Activated CD4-positive, alpha-beta memory T cell treated with anti-CD3 and anti-CD28 coated beads for 36 hours (primary cell): Measurements from ENCODE around the gene USP8. TPM values are rescaled to one million over a fixed set of nuclear protein-coding genes. Genes with fewer than 3 reads are reported as not detected.
"Not testable (repeated sequence)": the region's sequence is repeated elsewhere in the genome, so short reads cannot be mapped to it uniquely, and the experiment has no call there.

Experiments used
- CTCF ChIA-PET: fragments of 350-600 bp; sonication (Branson Sonifier 250); formaldehyde crosslinking; loops from one replicate; lab custom pipeline; 2021; ENCODE audit warnings: antibody characterized with exemption, inconsistent platforms; lab: Charles Lee
- POLR2A ChIA-PET: fragments of 350-600 bp; sonication (Branson Sonifier 250); formaldehyde crosslinking; loops from one replicate; lab custom pipeline; 2021; ENCODE audit warnings: antibody characterized with exemption; lab: Charles Lee
- DNase-seq: peaks from one replicate; pipeline ENCODE4 v3.0.0-alpha.2; 2020
- H3K27ac Mint-ChIP-seq: one replicate; pipeline ENCODE4 v1.8.0; 2021; ENCODE audit warnings: mixed read lengths
- H3K27me3 Mint-ChIP-seq: one replicate; pipeline ENCODE4 v1.8.0; 2021; ENCODE audit warnings: mixed read lengths
- H3K36me3 Mint-ChIP-seq: one replicate; pipeline ENCODE4 v1.8.0; 2021; ENCODE audit warnings: mixed read lengths
- H3K4me1 Mint-ChIP-seq: one replicate; pipeline ENCODE4 v1.8.0; 2021; ENCODE audit warnings: low read depth, mixed read lengths
- H3K4me3 Mint-ChIP-seq: one replicate; pipeline ENCODE4 v1.8.0; 2021; ENCODE audit warnings: mild to moderate bottlenecking, mixed read lengths
- H3K9me3 Mint-ChIP-seq: one replicate; pipeline ENCODE4 v1.8.0; 2021; ENCODE audit warnings: mixed read lengths
- intact Hi-C: fragments of 100-400 bp; cut with micrococcal nuclease; formaldehyde crosslinking; loops from one replicate; pipeline ENCODE4 v1.15.1; 2023
- total RNA-seq, 2 experiments: library from RNA; stranded (reverse); gene quantifications; one replicate each; pipeline ENCODE4 v1.2.3, GENCODE V29; 2021

USP8 gene
- total RNA-seq, 2 experiments from 2014 or later: 43.4 to 46.0 TPM

GRCh38 chr15:50458348-50459112 lies 34.3 kb downstream of the USP8 start:
- POLR2A ChIA-PET: no interaction called here

GRCh38 chr15:50463423-50464358 lies 39.5 kb downstream of the USP8 start:
- Mint-ChIP-seq H3K4me3 (no peak overlapping the region), H3K9me3 (no peaks in the 10 kb centered on the region), H3K36me3 (peaks cover 13% of the 10 kb centered on the region), H3K27ac (no peak overlapping the region), H3K4me1 (peaks cover 6% of the 10 kb centered on the region), H3K27me3 (no peaks in the 10 kb centered on the region)
- CTCF ChIA-PET: interaction anchor here (0.6 kb wide), 1 partner anchor 10 kb away, joined by 3 read pairs; no protein-coding TSS in a partner anchor
- intact Hi-C loops: loop anchor here (2.0 kb wide), 1 partner anchor 111 kb away; no protein-coding TSS in a partner anchor
- POLR2A ChIA-PET: interaction anchor here (0.5 to 0.6 kb wide), 2 partner anchors 24 to 86 kb away, joined by 3 to 4 read pairs; no protein-coding TSS in a partner anchor
- DNase-seq: no peak

More at GRCh38 chr15:50458348-50459112, 34.3 kb downstream of the USP8 start:
- Mint-ChIP-seq H3K4me3 (no peak overlapping the region), H3K9me3 (no peaks in the 10 kb centered on the region), H3K27ac (no peak overlapping the region), H3K27me3 (no peaks in the 10 kb centered on the region), H3K4me1 (peaks cover 6% of the 10 kb centered on the region), H3K36me3 (peaks cover 25% of the 10 kb centered on the region)
- CTCF ChIA-PET: no interaction called here
- no peak for DNase-seq
- intact Hi-C loops: no loop called here

- DNase-seq: no peak
- ChIA-PET CTCF (no interaction called here), POLR2A (no interaction called here)
- no peak overlapping the region for H3K27ac Mint-ChIP-seq
- no peak overlapping the region for H3K4me3 Mint-ChIP-seq
- H3K27me3 Mint-ChIP-seq: no peaks in the 10 kb centered on the region
- no peaks in the 10 kb centered on the region for H3K9me3 Mint-ChIP-seq
- peaks cover 18% of the 10 kb centered on the region for H3K36me3 Mint-ChIP-seq
- H3K4me1 Mint-ChIP-seq: no peaks in the 10 kb centered on the region
- intact Hi-C loops: no loop called here
Measured at GRCh38 chr15:50471072-50471471, 46.9 kb downstream of the USP8 start.

- H3K27me3 Mint-ChIP-seq: no peaks in the 10 kb centered on the region
- CTCF ChIA-PET: no interaction called here
- DNase-seq: no peak
- peaks cover 29% of the 10 kb centered on the region for H3K36me3 Mint-ChIP-seq
- POLR2A ChIA-PET: no interaction called here
- no peak overlapping the region for H3K4me3 Mint-ChIP-seq
- no peaks in the 10 kb centered on the region for H3K9me3 Mint-ChIP-seq
- H3K27ac Mint-ChIP-seq: no peak overlapping the region
- H3K4me1 Mint-ChIP-seq: peaks cover 5% of the 10 kb centered on the region
- intact Hi-C loops: no loop called here
Measured at GRCh38 chr15:50476143-50476542, 51.9 kb downstream of the USP8 start.

GRCh38 chr15:50484781-50485180 lies 60.6 kb downstream of the USP8 start:
- Mint-ChIP-seq H3K4me3 (no peak overlapping the region), H3K36me3 (peaks cover 42% of the 10 kb centered on the region), H3K4me1 (peaks cover 29% of the 10 kb centered on the region), H3K27me3 (no peaks in the 10 kb centered on the region), H3K27ac (no peak overlapping the region), H3K9me3 (no peaks in the 10 kb centered on the region)
- DNase-seq: no peak
- ChIA-PET POLR2A (no interaction called here), CTCF (no interaction called here)
- intact Hi-C loops: loop anchor here (5.0 to 10.0 kb wide), 3 partner anchors 80 to 423 kb away; partner anchors contain the start of gene AP4E1

GRCh38 chr15:50485389-50485788 lies 61.2 kb downstream of the USP8 start:
- ChIA-PET CTCF (no interaction called here), POLR2A (interaction anchor here (0.6 kb wide), 1 partner anchor 382 kb away, joined by 3 read pairs; no protein-coding TSS in a partner anchor)
- Mint-ChIP-seq H3K36me3 (peaks cover 43% of the 10 kb centered on the region), H3K27ac (no peak overlapping the region), H3K4me1 (peaks cover 29% of the 10 kb centered on the region), H3K4me3 (no peak overlapping the region), H3K9me3 (no peaks in the 10 kb centered on the region), H3K27me3 (no peaks in the 10 kb centered on the region)
- intact Hi-C loops: loop anchor here (5.0 to 10.0 kb wide), 3 partner anchors 79 to 422 kb away; partner anchors contain the start of gene AP4E1
- no peak for DNase-seq

- H3K4me1 Mint-ChIP-seq: peaks cover 20% of the 10 kb centered on the region
- intact Hi-C loops: loop anchor here (1.0 to 10.0 kb wide), 4 partner anchors 78 to 420 kb away; partner anchors contain the start of genes AP4E1 and GABPB1
- peak; percentile 20 for DNase-seq
- peak overlapping the region; percentile 33 for H3K27ac Mint-ChIP-seq
- no peaks in the 10 kb centered on the region for H3K9me3 Mint-ChIP-seq
- no peak overlapping the region for H3K4me3 Mint-ChIP-seq
- CTCF ChIA-PET: no interaction called here
- H3K27me3 Mint-ChIP-seq: no peaks in the 10 kb centered on the region
- peaks cover 39% of the 10 kb centered on the region for H3K36me3 Mint-ChIP-seq
- POLR2A ChIA-PET: interaction anchor here (0.8 kb wide), 1 partner anchor 24 kb away, joined by 3 read pairs; no protein-coding TSS in a partner anchor
Measured at GRCh38 chr15:50487287-50487686, 63.1 kb downstream of the USP8 start.

- no peaks in the 10 kb centered on the region for H3K4me1 Mint-ChIP-seq
- no peaks in the 10 kb centered on the region for H3K27me3 Mint-ChIP-seq
- POLR2A ChIA-PET: no interaction called here
- no peak overlapping the region for H3K27ac Mint-ChIP-seq
- intact Hi-C loops: no loop called here
- CTCF ChIA-PET: no interaction called here
- H3K4me3 Mint-ChIP-seq: no peak overlapping the region
- no peaks in the 10 kb centered on the region for H3K9me3 Mint-ChIP-seq
- H3K36me3 Mint-ChIP-seq: peaks cover 50% of the 10 kb centered on the region
- DNase-seq: no peak
Measured at GRCh38 chr15:50493625-50494024, 69.4 kb downstream of the USP8 start.

DNA sequence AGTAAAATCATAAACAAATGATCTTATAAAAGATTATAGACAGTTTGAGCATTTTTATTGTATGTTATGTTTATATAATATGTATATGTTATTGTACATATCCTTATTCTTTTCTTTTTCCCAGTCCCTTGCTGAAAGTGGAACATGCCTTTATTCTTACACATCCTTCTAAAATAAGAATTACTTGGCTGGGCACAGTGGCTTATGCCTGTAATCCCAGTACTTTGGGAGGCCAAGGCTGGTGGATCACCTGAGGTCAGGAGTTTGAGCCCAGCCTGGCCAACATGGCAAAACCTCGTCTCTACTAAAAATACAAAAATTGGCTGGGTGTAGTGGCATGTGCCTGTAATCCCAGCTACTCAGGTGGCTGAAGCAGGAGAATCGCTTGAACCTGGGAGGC lies 70.3 kb downstream of the USP8 start:
- intact Hi-C loops, H3K27ac Mint-ChIP-seq, CTCF ChIA-PET, H3K27me3 Mint-ChIP-seq, H3K4me3 Mint-ChIP-seq, H3K4me1 Mint-ChIP-seq, DNase-seq, H3K9me3 Mint-ChIP-seq: not testable (repeated sequence)
- H3K36me3 Mint-ChIP-seq: peaks cover 55% of the 10 kb centered on the region
- POLR2A ChIA-PET: interaction anchor here (0.7 kb wide), 1 partner anchor 136 kb away, joined by 5 read pairs; no protein-coding TSS in a partner anchor

DNA sequence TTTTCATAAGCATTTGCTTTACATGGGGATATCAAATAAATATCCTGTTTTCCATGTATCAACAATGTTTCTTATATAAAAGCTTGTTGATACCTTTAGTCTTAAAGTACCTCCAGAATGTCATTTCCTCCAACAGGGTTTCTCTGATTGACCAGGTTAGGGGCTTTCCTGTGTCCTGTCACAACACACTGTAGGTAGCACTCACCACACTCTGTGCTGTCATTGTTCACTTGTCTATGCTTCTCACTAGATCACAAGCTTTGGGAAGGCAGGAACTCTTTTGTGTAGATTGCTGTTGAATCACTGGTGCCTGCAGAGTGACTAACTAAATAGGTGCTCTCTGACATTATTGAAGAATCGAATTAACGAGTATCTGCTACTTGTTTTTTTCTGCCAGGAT lies 72.5 kb downstream of the USP8 start:
- Mint-ChIP-seq H3K36me3 (peaks cover 51% of the 10 kb centered on the region), H3K4me3 (no peak overlapping the region), H3K9me3 (no peaks in the 10 kb centered on the region), H3K4me1 (no peaks in the 10 kb centered on the region), H3K27ac (no peak overlapping the region), H3K27me3 (no peaks in the 10 kb centered on the region)
- ChIA-PET POLR2A (no interaction called here), CTCF (no interaction called here)
- no peak for DNase-seq
- intact Hi-C loops: no loop called here

- Mint-ChIP-seq H3K36me3 (peaks cover 35% of the 10 kb centered on the region), H3K4me3 (no peak overlapping the region), H3K4me1 (no peaks in the 10 kb centered on the region), H3K27me3 (no peaks in the 10 kb centered on the region), H3K9me3 (no peaks in the 10 kb centered on the region), H3K27ac (no peak overlapping the region)
- CTCF ChIA-PET: no interaction called here
- intact Hi-C loops: no loop called here
- no peak for DNase-seq
- POLR2A ChIA-PET: interaction anchor here (0.6 kb wide), 1 partner anchor 76 kb away, joined by 4 read pairs; no protein-coding TSS in a partner anchor
Measured at GRCh38 chr15:50500352-50500751, 76.1 kb downstream of the USP8 start.

DNA sequence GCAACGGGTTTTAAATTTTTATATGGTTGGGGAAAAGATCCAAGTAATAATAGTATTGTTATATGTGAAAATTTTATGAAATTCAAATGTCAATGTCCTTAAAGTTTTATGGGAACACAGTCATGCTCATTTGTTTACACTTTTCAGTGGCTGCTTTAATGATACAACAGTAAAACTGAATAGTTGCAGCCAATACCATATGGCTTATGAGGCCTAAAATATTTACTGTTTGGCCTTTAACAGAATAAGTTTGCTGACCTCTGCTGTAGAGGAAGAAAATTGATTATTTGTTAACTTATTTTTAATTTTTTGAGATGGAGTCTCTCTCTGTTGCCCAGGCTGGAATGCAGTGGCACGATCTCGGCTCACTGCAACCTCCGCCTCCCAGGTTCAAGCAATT lies 77.6 kb downstream of the USP8 start:
- H3K27ac Mint-ChIP-seq: no peak overlapping the region
- no peak overlapping the region for H3K4me3 Mint-ChIP-seq
- peaks cover 25% of the 10 kb centered on the region for H3K36me3 Mint-ChIP-seq
- DNase-seq: no peak
- no peaks in the 10 kb centered on the region for H3K4me1 Mint-ChIP-seq
- CTCF ChIA-PET: no interaction called here
- H3K27me3 Mint-ChIP-seq: no peaks in the 10 kb centered on the region
- intact Hi-C loops: no loop called here
- POLR2A ChIA-PET: no interaction called here
- H3K9me3 Mint-ChIP-seq: no peaks in the 10 kb centered on the region
